T follicular helper cell (primary cell): ENCODE data around the gene DLL1.
"Not testable (repeated sequence)": the region's sequence is repeated elsewhere in the genome, so short reads cannot be mapped to it uniquely, and the experiment has no call there.

Experiments
- DNase-seq: peaks from one replicate; pipeline ENCODE4 v3.0.0-alpha.2; 2020; ENCODE audit warnings: low read depth

Gene DLL1

GRCh38 chr6:170268216-170269129 lies 22.4 kb downstream of the DLL1 start:
- no peak for DNase-seq

GRCh38 chr6:170267688-170268087 lies 23.2 kb downstream of the DLL1 start:
- no peak for DNase-seq

- no peak for DNase-seq
Measured at GRCh38 chr6:170266061-170266825, 24.6 kb downstream of the DLL1 start.

- DNase-seq = no peak
Measured at GRCh38 chr6:170265655-170266054, 25.2 kb downstream of the DLL1 start.

- DNase-seq = not testable (repeated sequence)
Measured at GRCh38 chr6:170264644-170265043, 26.2 kb downstream of the DLL1 start.

- no peak for DNase-seq
Measured at GRCh38 chr6:170264086-170264485, 26.8 kb downstream of the DLL1 start.

GRCh38 chr6:170263410-170263809 lies 27.5 kb downstream of the DLL1 start:
- no peak for DNase-seq

- DNase-seq = no peak
Measured at GRCh38 chr6:170262489-170263088, 28.3 kb downstream of the DLL1 start.

GRCh38 chr6:170261643-170262488 lies 29.0 kb downstream of the DLL1 start:
- DNase-seq = no peak

- DNase-seq = no peak
Measured at GRCh38 chr6:170260686-170261085, 30.2 kb downstream of the DLL1 start.

- DNase-seq = no peak
Measured at GRCh38 chr6:170259278-170259677, 31.6 kb downstream of the DLL1 start.

- DNase-seq = no peak
Measured at GRCh38 chr6:170258407-170258806, 32.5 kb downstream of the DLL1 start.

GRCh38 chr6:170257376-170257775 lies 33.5 kb downstream of the DLL1 start:
- DNase-seq = no peak

- no peak for DNase-seq
Measured at GRCh38 chr6:170256641-170257040, 34.2 kb downstream of the DLL1 start.

GRCh38 chr6:170255426-170256125 lies 35.3 kb downstream of the DLL1 start:
- no peak for DNase-seq

- DNase-seq = no peak
Measured at GRCh38 chr6:170254315-170255213, 36.3 kb downstream of the DLL1 start.

- no peak for DNase-seq
Measured at GRCh38 chr6:170253910-170254269, 37.0 kb downstream of the DLL1 start.

GRCh38 chr6:170253226-170253909 lies 37.5 kb downstream of the DLL1 start:
- no peak for DNase-seq

- no peak for DNase-seq
Measured at GRCh38 chr6:170251776-170252571, 38.9 kb downstream of the DLL1 start.
